Heart left ventricle (tissue), 13 donors: ENCODE data around the gene RGPD8.

ENCODE experiments used
- POLR2A ChIP-seq, 2 donors: fragments of 450-650 bp; IDR thresholded peaks; one replicate each; pipeline ENCODE4 v1.6.1; 2017; ENCODE audit warnings: antibody characterized with exemption in 2 of 2, mild to moderate bottlenecking in 2 of 2, moderate library complexity in 2 of 2
- TF ChIP-seq, protein P1 (sequence below), 12 donors: fragments of 200-600 bp; sonication (generic) in 4 of 12; IDR thresholded peaks; one replicate each; pipeline versions ENCODE4 v1.5.0 to v1.8.0; 2018 to 2022; ENCODE audit warnings: antibody characterized with exemption in 12 of 12, mild to moderate bottlenecking in 5 of 12
- donor health status: ischemic (EF 13 %, LVEDD 7.1; RV severe dilation, severe dysfunction).
- donor health status: DM: no; HTN: yes; CAD: no.
- donor health status: DM: no; HTN: no; CAD: no.
- donor health status: ischemic (EF 25% LVEDD 6.9; RV normal size, moderate dysfunction).
- donor health status: ischemic (EF 25% LVEDD 5.7; RV mildly dilated, moderate dysfunction).
- donor health status: ischemic (EF 35%, LVEDD 5.7; RV mildly dilated, moderate dysfunction).
- donor health status: nonischemic (EF 11% LVEDD 7.7; RV severe dilation, severe dysfunction).
- donor health status: DM: yes; HTN: yes; CAD: no.
- donor health status: PGD.
- donor health status: ischemic (EF 29% LVEDD 5.4; RV normal size, mild dysfunction).
- donor health status: nonischemic (EF 23%, LVEDD 6.1; RV moderate dilation, normal function).

DNA sequence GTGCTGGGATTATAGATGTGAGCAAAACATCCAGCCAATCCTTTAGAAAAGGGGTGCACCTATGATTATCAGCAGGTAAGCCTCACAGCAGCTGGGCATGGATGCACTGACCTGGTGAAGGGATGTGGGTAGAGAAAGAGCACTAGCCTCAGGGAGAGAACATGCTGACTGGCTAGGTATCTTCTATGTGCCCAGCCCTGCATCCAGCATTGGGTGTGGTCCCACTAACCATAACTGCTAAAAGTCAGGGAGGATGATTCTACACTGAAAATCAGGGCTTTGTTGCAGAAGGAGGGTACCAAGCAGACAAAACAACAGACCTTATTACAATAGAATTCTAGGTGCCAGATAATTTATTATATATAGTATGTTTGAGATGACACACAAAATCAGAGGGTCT, 21.1 kb upstream of the RGPD8 start:
- TF ChIP-seq, protein P1, sequence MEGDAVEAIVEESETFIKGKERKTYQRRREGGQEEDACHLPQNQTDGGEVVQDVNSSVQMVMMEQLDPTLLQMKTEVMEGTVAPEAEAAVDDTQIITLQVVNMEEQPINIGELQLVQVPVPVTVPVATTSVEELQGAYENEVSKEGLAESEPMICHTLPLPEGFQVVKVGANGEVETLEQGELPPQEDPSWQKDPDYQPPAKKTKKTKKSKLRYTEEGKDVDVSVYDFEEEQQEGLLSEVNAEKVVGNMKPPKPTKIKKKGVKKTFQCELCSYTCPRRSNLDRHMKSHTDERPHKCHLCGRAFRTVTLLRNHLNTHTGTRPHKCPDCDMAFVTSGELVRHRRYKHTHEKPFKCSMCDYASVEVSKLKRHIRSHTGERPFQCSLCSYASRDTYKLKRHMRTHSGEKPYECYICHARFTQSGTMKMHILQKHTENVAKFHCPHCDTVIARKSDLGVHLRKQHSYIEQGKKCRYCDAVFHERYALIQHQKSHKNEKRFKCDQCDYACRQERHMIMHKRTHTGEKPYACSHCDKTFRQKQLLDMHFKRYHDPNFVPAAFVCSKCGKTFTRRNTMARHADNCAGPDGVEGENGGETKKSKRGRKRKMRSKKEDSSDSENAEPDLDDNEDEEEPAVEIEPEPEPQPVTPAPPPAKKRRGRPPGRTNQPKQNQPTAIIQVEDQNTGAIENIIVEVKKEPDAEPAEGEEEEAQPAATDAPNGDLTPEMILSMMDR (IDR thresholded peaks at IDR 0.05) = no peak
- TF ChIP-seq POLR2A (IDR thresholded peaks at IDR 0.05) = no peak
